Astrocyte (in vitro differentiated cells and primary cell): ENCODE data around the gene FNDC3B. TPM values are rescaled to one million over a fixed set of nuclear protein-coding genes. Genes with fewer than 3 reads are reported as not detected.
A peak's percentile ranks its signal among the peaks of the same experiment; 100 is the strongest.

ENCODE experiments used
- DNase-seq: peaks from one replicate; pipeline ENCODE4 v3.0.0-alpha.2; 2010; ENCODE audit warnings: low read depth
- FAIRE-seq: peaks from 2 replicates; lab custom pipeline; 2011; peaks lifted over from hg19 to GRCh38; lab: Jason Lieb, UNC
- H2AFZ ChIP-seq: 2 replicates; pipeline ENCODE4 v1.6.0; 2012; ENCODE audit warnings: low read depth, low read length, inconsistent platforms
- H3K27ac ChIP-seq: 2 replicates; pipeline ENCODE4 v1.5.1; 2011; ENCODE audit warnings: low read depth, low read length, inconsistent platforms
- H3K27me3 ChIP-seq: 2 replicates; pipeline ENCODE4 v1.6.0; 2011; ENCODE audit warnings: low read length, inconsistent platforms; ENCODE audit not compliant: insufficient read depth
- H3K36me3 ChIP-seq: 2 replicates; pipeline ENCODE4 v1.5.1; 2011; ENCODE audit warnings: low read length, inconsistent platforms; ENCODE audit not compliant: insufficient read depth
- H3K4me1 ChIP-seq: 2 replicates; pipeline ENCODE4 v1.5.1; 2011; ENCODE audit warnings: low read length, inconsistent platforms; ENCODE audit not compliant: insufficient read depth
- H3K4me2 ChIP-seq: 2 replicates; pipeline ENCODE4 v1.6.0; 2012; ENCODE audit warnings: low read length, inconsistent platforms
- H3K4me3 ChIP-seq: 2 replicates; pipeline ENCODE4 v1.5.1; 2011; ENCODE audit warnings: low read depth, mild to moderate bottlenecking, low read length, inconsistent platforms; ENCODE audit not compliant: insufficient read depth
- H3K79me2 ChIP-seq: 2 replicates; pipeline ENCODE4 v1.6.0; 2012; ENCODE audit warnings: mild to moderate bottlenecking, low read length, inconsistent platforms; ENCODE audit not compliant: insufficient read depth
- H3K9ac ChIP-seq: 2 replicates; pipeline ENCODE4 v1.6.0; 2012; ENCODE audit warnings: mild to moderate bottlenecking, low read length, inconsistent platforms
- H3K9me3 ChIP-seq: 2 replicates; pipeline ENCODE4 v1.5.1; 2012; ENCODE audit warnings: low read depth, mild to moderate bottlenecking, low read length, inconsistent platforms; ENCODE audit not compliant: insufficient read depth
- H4K20me1 ChIP-seq: 2 replicates; pipeline ENCODE4 v1.6.0; 2012; ENCODE audit warnings: low read length, inconsistent platforms; ENCODE audit not compliant: insufficient read depth
- H3K27ac Mint-ChIP-seq: one replicate; pipeline ENCODE4 v1.8.0; 2021; ENCODE audit warnings: mild to moderate bottlenecking, mixed read lengths; ENCODE audit not compliant: unreplicated experiment
- H3K27me3 Mint-ChIP-seq: one replicate; pipeline ENCODE4 v1.8.0; 2021; ENCODE audit warnings: low read depth, mixed read lengths; ENCODE audit not compliant: unreplicated experiment
- H3K36me3 Mint-ChIP-seq: one replicate; pipeline ENCODE4 v1.8.0; 2021; ENCODE audit warnings: low read depth, mixed read lengths; ENCODE audit not compliant: unreplicated experiment
- H3K4me1 Mint-ChIP-seq: one replicate; pipeline ENCODE4 v1.8.0; 2021; ENCODE audit warnings: low read depth, mixed read lengths; ENCODE audit not compliant: unreplicated experiment
- H3K4me3 Mint-ChIP-seq: one replicate; pipeline ENCODE4 v1.8.0; 2021; ENCODE audit warnings: mild to moderate bottlenecking, moderate library complexity, mixed read lengths; ENCODE audit not compliant: unreplicated experiment
- H3K9me3 Mint-ChIP-seq: one replicate; pipeline ENCODE4 v1.8.0; 2021; ENCODE audit warnings: mild to moderate bottlenecking, mixed read lengths; ENCODE audit not compliant: unreplicated experiment
- EZH2 ChIP-seq: IDR thresholded peaks from 2 replicates; pipeline ENCODE4 v1.6.1; 2012; ENCODE audit warnings: mild to moderate bottlenecking, low read length, inconsistent platforms; ENCODE audit not compliant: insufficient read depth
- total RNA-seq: library from RNA; stranded (reverse); gene quantifications from 2 replicates; pipeline ENCODE4 v1.2.1, GENCODE V29; 2021
- TF ChIP-seq, protein P1 (sequence below): IDR thresholded peaks from 2 replicates; pipeline ENCODE4 v1.5.1; 2011; ENCODE audit warnings: low read depth, mild to moderate bottlenecking, inconsistent platforms, low read length, moderate library complexity; ENCODE audit not compliant: insufficient read depth

The FNDC3B gene
- total RNA-seq, 1 donor from 2014 or later: 327 TPM

DNA sequence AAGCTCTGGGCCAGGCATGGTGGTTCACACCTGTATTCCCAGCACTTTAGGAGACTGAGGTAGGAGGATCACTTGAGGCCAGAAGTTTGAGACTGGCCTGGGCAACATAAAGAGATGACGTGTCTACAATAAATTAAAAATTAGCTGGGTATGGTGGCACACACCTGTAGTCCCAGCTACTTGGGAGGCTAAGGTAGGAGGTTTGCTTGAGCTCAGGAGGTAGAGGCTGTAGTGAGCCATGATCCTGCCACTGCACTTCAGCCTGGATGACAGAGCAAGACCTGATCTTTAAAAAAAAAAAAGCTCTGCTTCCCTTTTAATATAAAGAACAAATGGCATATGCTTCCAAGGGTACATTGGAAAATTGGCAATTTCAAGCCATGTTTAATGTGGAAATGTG is 46.7 kb downstream of the FNDC3B start:
- Mint-ChIP-seq H3K4me3 (peak overlapping the region; percentile 22), H3K9me3 (no peaks in the 10 kb centered on the region), H3K27ac (peak overlapping the region; percentile 95), H3K36me3 (peaks cover 17% of the 10 kb centered on the region), H3K4me1 (peaks cover 74% of the 10 kb centered on the region), H3K27me3 (no peaks in the 10 kb centered on the region)
- H3K9ac ChIP-seq: no peak overlapping the region
- peaks cover 7% of the 10 kb centered on the region for H3K36me3 ChIP-seq
- H3K4me3 ChIP-seq: no peak overlapping the region
- H3K4me1 ChIP-seq: peaks cover 55% of the 10 kb centered on the region
- H4K20me1 ChIP-seq: peaks cover 91% of the 10 kb centered on the region
- no peak overlapping the region for H2AFZ ChIP-seq
- H3K9me3 ChIP-seq: no peaks in the 10 kb centered on the region
- TF ChIP-seq EZH2: no peak
- TF ChIP-seq, protein P1, sequence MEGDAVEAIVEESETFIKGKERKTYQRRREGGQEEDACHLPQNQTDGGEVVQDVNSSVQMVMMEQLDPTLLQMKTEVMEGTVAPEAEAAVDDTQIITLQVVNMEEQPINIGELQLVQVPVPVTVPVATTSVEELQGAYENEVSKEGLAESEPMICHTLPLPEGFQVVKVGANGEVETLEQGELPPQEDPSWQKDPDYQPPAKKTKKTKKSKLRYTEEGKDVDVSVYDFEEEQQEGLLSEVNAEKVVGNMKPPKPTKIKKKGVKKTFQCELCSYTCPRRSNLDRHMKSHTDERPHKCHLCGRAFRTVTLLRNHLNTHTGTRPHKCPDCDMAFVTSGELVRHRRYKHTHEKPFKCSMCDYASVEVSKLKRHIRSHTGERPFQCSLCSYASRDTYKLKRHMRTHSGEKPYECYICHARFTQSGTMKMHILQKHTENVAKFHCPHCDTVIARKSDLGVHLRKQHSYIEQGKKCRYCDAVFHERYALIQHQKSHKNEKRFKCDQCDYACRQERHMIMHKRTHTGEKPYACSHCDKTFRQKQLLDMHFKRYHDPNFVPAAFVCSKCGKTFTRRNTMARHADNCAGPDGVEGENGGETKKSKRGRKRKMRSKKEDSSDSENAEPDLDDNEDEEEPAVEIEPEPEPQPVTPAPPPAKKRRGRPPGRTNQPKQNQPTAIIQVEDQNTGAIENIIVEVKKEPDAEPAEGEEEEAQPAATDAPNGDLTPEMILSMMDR: no peak
- DNase-seq (no peak), FAIRE-seq (no peak)
- H3K4me2 ChIP-seq: no peak overlapping the region
- H3K27ac ChIP-seq: peak overlapping the region; percentile 64
- H3K79me2 ChIP-seq: peaks cover 100% of the 10 kb centered on the region
- H3K27me3 ChIP-seq: no peaks in the 10 kb centered on the region

DNA sequence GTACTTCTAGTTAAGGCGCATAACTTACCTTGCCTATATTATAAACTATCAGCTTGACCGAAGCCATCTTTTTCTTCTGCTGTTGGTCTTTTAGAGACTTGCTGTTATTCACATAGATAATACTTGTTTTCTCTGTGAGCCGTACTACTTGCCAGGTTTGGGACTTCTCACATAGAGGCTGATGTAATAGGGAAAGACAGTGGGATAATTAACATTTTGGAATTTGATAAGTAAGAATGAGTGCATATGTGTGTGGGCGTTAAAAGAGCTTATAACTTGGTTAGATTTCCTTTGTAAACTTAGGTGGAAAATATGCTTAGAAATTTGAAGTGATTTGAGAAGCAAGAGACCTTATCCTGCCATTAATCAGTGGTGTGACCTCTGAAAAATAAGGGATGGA is 47.8 kb downstream of the FNDC3B start:
- DNase-seq: peak; percentile 78

More for the DNA sequence above, 47.8 kb downstream of the FNDC3B start:
- no peak overlapping the region for H2AFZ ChIP-seq
- Mint-ChIP-seq H3K27me3 (no peaks in the 10 kb centered on the region), H3K4me3 (peak overlapping the region; percentile 54), H3K9me3 (no peaks in the 10 kb centered on the region), H3K27ac (peak overlapping the region; percentile 95), H3K36me3 (peaks cover 17% of the 10 kb centered on the region), H3K4me1 (peaks cover 77% of the 10 kb centered on the region)
- peaks cover 7% of the 10 kb centered on the region for H3K36me3 ChIP-seq
- H3K4me1 ChIP-seq: peaks cover 49% of the 10 kb centered on the region
- H3K27ac ChIP-seq: peak overlapping the region; percentile 29
- H3K9ac ChIP-seq: no peak overlapping the region
- peaks cover 100% of the 10 kb centered on the region for H3K79me2 ChIP-seq
- peaks cover 93% of the 10 kb centered on the region for H4K20me1 ChIP-seq
- H3K4me2 ChIP-seq: peak overlapping the region; percentile 8
- H3K9me3 ChIP-seq: no peaks in the 10 kb centered on the region
- H3K27me3 ChIP-seq: no peaks in the 10 kb centered on the region
- H3K4me3 ChIP-seq: no peak overlapping the region
- FAIRE-seq: no peak
- TF ChIP-seq, protein P1: no peak
- no peak for TF ChIP-seq EZH2
